Adipocyte (in vitro differentiated cells): ENCODE measurements around the gene MND1.

Experiments
- DNase-seq: peaks from one replicate; pipeline ENCODE4 v3.0.0-alpha.2; 2015; ENCODE audit warnings: low read depth
- H3K27me3 ChIP-seq: replicated peaks from 2 replicates; pipeline ENCODE4 v1.7.0; 2013; ENCODE audit warnings: mild to moderate bottlenecking, low read length, moderate library complexity; ENCODE audit not compliant: control insufficient read depth, insufficient read depth
- H3K36me3 ChIP-seq: 2 replicates; pipeline ENCODE4 v1.7.0; 2013; ENCODE audit warnings: low read length, mild to moderate bottlenecking, moderate library complexity; ENCODE audit not compliant: control insufficient read depth, insufficient read depth, severe bottlenecking
- H3K4me1 ChIP-seq: 2 replicates; pipeline ENCODE4 v1.7.0; 2013; ENCODE audit warnings: mild to moderate bottlenecking, low read length, moderate library complexity; ENCODE audit not compliant: control insufficient read depth, insufficient read depth
- H3K4me3 ChIP-seq: 2 replicates; pipeline ENCODE4 v1.7.0; 2013; ENCODE audit warnings: mild to moderate bottlenecking, low read length, moderate library complexity
- H3K9ac ChIP-seq: 2 replicates; pipeline ENCODE4 v1.7.0; 2013; ENCODE audit warnings: mild to moderate bottlenecking, low read length, moderate library complexity
- H3K9me3 ChIP-seq: 2 replicates; pipeline ENCODE4 v1.7.0; 2013; ENCODE audit warnings: mild to moderate bottlenecking, low read length, moderate library complexity; ENCODE audit not compliant: control insufficient read depth

Gene MND1

GRCh38 chr4:153326513-153326912 lies 18.0 kb upstream of the MND1 start:
- Histone ChIP-seq H3K27me3 (no peaks in the 10 kb centered on the region), H3K4me1 (no peaks in the 10 kb centered on the region), H3K9ac (no peak overlapping the region), H3K36me3 (no peaks in the 10 kb centered on the region), H3K4me3 (no peak overlapping the region), H3K9me3 (no peaks in the 10 kb centered on the region)
- peak; percentile 59 for DNase-seq

GRCh38 chr4:153327247-153327646 lies 17.2 kb upstream of the MND1 start:
- Histone ChIP-seq H3K36me3 (no peaks in the 10 kb centered on the region), H3K4me3 (no peak overlapping the region), H3K9me3 (no peaks in the 10 kb centered on the region), H3K9ac (no peak overlapping the region), H3K27me3 (no peaks in the 10 kb centered on the region), H3K4me1 (no peaks in the 10 kb centered on the region)
- no peak for DNase-seq

GRCh38 chr4:153332936-153333335 lies 11.6 kb upstream of the MND1 start:
- H3K27me3 ChIP-seq: no peaks in the 10 kb centered on the region
- H3K9me3 ChIP-seq: no peaks in the 10 kb centered on the region
- DNase-seq: no peak
- H3K36me3 ChIP-seq: no peaks in the 10 kb centered on the region
- H3K9ac ChIP-seq: no peak overlapping the region
- no peaks in the 10 kb centered on the region for H3K4me1 ChIP-seq
- no peak overlapping the region for H3K4me3 ChIP-seq

- Histone ChIP-seq H3K36me3 (no peaks in the 10 kb centered on the region), H3K4me1 (no peaks in the 10 kb centered on the region), H3K4me3 (no peak overlapping the region), H3K9ac (no peak overlapping the region), H3K9me3 (no peaks in the 10 kb centered on the region), H3K27me3 (no peaks in the 10 kb centered on the region)
- no peak for DNase-seq
Observed at GRCh38 chr4:153333874-153334273, 10.6 kb upstream of the MND1 start.

- no peak for DNase-seq
- H3K4me1 ChIP-seq: no peaks in the 10 kb centered on the region
- no peaks in the 10 kb centered on the region for H3K36me3 ChIP-seq
- H3K9ac ChIP-seq: no peak overlapping the region
- no peak overlapping the region for H3K4me3 ChIP-seq
- H3K9me3 ChIP-seq: no peaks in the 10 kb centered on the region
- no peaks in the 10 kb centered on the region for H3K27me3 ChIP-seq
Observed at GRCh38 chr4:153335665-153336064, 8.8 kb upstream of the MND1 start.

- no peak for DNase-seq
- no peak overlapping the region for H3K9ac ChIP-seq
- H3K4me1 ChIP-seq: no peaks in the 10 kb centered on the region
- H3K36me3 ChIP-seq: no peaks in the 10 kb centered on the region
- H3K9me3 ChIP-seq: no peaks in the 10 kb centered on the region
- H3K4me3 ChIP-seq: no peak overlapping the region
- H3K27me3 ChIP-seq: no peaks in the 10 kb centered on the region
Observed at GRCh38 chr4:153337686-153338085, 6.8 kb upstream of the MND1 start.

GRCh38 chr4:153341575-153342090 lies 2.9 kb upstream of the MND1 start:
- no peaks in the 10 kb centered on the region for H3K9me3 ChIP-seq
- peaks cover 8% of the 10 kb centered on the region for H3K4me1 ChIP-seq
- no peaks in the 10 kb centered on the region for H3K36me3 ChIP-seq
- H3K9ac ChIP-seq: no peak overlapping the region
- DNase-seq: peak; percentile 15
- no peaks in the 10 kb centered on the region for H3K27me3 ChIP-seq
- no peak overlapping the region for H3K4me3 ChIP-seq

GRCh38 chr4:153342751-153343552 lies 1.5 kb upstream of the MND1 start:
- Histone ChIP-seq H3K27me3 (no peaks in the 10 kb centered on the region), H3K9me3 (no peaks in the 10 kb centered on the region), H3K4me3 (no peak overlapping the region), H3K4me1 (peaks cover 8% of the 10 kb centered on the region), H3K36me3 (no peaks in the 10 kb centered on the region), H3K9ac (no peak overlapping the region)
- no peak for DNase-seq

- peak overlapping the region; percentile 71 for H3K9ac ChIP-seq
- peaks cover 8% of the 10 kb centered on the region for H3K4me1 ChIP-seq
- no peaks in the 10 kb centered on the region for H3K36me3 ChIP-seq
- DNase-seq: peak; percentile 77
- no peaks in the 10 kb centered on the region for H3K27me3 ChIP-seq
- H3K9me3 ChIP-seq: no peaks in the 10 kb centered on the region
- H3K4me3 ChIP-seq: peak overlapping the region; percentile 89
Observed at GRCh38 chr4:153345012-153345981, 809 bp downstream of the MND1 start.

- DNase-seq: no peak
- Histone ChIP-seq H3K9me3 (no peaks in the 10 kb centered on the region), H3K27me3 (no peaks in the 10 kb centered on the region), H3K9ac (peak overlapping the region; percentile 71), H3K4me1 (peaks cover 8% of the 10 kb centered on the region), H3K36me3 (no peaks in the 10 kb centered on the region), H3K4me3 (peak overlapping the region; percentile 89)
Observed at GRCh38 chr4:153346031-153346430, 1.5 kb downstream of the MND1 start.

GRCh38 chr4:153346563-153346962 lies 2.1 kb downstream of the MND1 start:
- Histone ChIP-seq H3K27me3 (no peaks in the 10 kb centered on the region), H3K9ac (no peak overlapping the region), H3K4me3 (no peak overlapping the region), H3K4me1 (peaks cover 8% of the 10 kb centered on the region), H3K9me3 (no peaks in the 10 kb centered on the region), H3K36me3 (no peaks in the 10 kb centered on the region)
- peak; percentile 8 for DNase-seq
